Skeletal muscle cell (primary cell): ENCODE data around the gene TFDP2.
"Not testable (repeated sequence)": the region's sequence is repeated elsewhere in the genome, so short reads cannot be mapped to it uniquely, and the experiment has no call there.

Source experiments
- DNase-seq: peaks from one replicate; pipeline ENCODE4 v3.0.0-alpha.2; 2010; ENCODE audit warnings: low read depth
- H3K4me3 ChIP-seq: 2 replicates; pipeline ENCODE4 v1.5.1; 2011; ENCODE audit warnings: low read depth, mild to moderate bottlenecking, control low read depth, low read length, moderate library complexity

Gene TFDP2

DNA sequence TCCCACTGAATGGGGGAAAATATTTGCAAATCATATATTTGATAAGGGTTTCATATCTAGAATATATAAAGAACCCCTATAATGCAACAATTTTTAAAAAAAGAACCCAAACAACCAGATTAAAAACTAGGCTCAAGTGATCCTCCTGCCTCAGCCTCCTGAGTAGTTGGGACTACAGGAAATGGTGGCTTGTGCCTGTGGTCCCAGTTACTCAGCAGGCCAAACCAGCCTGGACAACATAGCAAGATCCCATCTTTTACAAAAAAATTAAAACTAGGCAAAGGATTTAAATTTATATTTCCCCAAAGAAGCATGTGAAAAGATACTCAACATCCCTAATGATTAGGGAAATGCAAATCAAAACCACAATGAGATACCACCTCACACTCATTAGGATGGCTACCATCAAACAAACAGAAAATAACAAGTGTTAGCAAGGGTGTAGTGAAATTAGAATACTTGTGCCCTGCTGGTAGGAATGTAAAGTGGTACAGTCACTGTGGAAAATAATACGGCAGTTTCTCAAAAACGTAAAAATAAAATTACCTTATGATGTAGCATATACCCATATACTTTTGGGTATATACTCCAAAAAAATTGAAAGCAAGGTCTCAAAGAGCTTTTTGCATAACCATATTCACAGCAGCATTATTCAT lies 19.7 kb downstream of the TFDP2 start:
- no peak for DNase-seq
- no peak overlapping the region for H3K4me3 ChIP-seq

DNA sequence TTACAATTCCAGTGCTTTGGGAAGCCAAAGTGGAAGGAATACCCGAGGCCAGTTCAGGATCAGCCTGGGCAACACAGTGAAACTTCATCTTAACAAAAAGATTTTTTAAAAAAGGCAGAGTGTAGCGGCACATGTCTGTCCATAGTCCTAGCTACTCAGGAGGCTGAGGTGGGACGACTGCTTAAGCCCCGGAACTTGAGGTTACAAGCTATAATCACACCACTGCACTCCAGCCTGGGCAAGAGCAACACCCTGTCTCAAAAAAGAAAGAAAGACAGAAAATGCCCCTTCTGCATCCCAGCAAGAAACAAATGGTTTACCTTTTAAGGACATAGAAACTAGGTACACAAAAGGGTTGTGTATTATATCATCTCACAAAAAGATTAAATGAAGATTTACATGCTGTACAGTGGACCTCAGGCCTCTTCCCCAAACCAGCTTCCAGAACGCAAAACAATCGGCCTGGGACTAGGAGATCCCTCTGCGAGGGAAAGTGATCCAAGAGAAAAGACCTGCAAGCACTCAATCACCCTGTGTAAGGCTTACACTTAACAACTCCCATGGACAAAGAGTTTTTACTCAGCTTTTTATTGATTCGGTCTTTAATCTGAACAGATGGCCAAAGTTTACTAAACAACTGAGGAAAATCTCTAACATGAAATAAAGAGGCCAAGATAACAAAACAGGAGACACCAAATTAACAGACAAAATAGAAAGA lies 21.2 kb downstream of the TFDP2 start:
- DNase-seq = no peak
- no peak overlapping the region for H3K4me3 ChIP-seq

DNA sequence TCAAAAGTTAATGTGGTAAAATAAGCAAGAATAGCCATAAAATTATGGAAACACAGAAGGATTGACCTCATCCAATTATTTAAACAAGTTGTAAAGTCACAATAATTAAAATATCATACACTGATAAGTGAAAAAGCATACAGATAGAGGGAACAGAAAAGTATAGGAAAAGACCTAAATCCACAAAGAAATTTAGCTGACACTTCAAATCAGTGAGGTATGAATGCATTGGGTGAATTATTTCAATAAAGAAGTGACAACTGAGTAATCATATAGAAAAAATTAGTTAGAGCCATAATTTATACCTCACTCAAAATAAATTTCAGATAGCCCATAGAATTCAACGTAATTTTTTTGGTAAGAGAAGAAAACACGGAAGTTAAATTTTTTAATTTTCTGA lies 25.1 kb downstream of the TFDP2 start:
- no peak overlapping the region for H3K4me3 ChIP-seq
- DNase-seq = no peak

DNA sequence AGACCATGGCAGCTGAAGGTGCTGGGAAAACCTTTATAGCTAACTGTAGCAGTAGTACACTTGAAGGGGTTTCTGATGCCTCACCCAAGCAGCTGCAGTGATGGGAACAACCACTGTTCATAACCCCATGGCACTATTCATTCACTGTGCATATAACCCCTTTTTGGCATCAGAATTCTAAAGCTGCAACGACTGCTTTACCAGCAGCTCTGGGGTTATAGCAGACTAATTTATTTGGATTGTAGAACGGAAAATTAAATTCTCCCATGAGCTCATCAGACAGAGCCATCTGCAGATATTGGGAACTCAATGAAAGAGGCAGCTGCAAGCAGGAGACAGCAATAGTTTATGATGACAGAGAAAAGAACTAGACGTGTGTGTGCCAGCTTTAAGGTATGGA lies 28.6 kb downstream of the TFDP2 start:
- DNase-seq = no peak

DNA sequence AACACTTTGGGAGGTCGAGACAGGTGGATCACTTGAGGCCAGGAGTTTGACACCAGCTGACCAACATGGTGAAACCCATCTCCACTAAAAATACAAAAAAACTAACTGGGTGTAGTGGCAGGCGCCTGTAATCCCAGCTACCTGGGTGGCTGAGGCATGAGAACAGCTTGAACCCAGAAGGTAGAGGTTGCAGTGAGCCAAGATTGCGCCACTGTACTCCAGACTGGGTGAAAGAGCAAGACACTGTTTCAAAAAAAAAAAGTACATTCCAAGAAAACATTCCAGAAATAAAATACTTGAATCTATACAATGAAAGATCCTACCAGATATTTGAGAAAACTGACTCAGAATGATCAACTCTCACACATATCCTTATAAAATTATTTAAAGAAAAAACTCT lies 30.4 kb downstream of the TFDP2 start:
- no peak overlapping the region for H3K4me3 ChIP-seq
- no peak for DNase-seq

More for the DNA sequence above, 28.6 kb downstream of the TFDP2 start:
- no peak overlapping the region for H3K4me3 ChIP-seq

DNA sequence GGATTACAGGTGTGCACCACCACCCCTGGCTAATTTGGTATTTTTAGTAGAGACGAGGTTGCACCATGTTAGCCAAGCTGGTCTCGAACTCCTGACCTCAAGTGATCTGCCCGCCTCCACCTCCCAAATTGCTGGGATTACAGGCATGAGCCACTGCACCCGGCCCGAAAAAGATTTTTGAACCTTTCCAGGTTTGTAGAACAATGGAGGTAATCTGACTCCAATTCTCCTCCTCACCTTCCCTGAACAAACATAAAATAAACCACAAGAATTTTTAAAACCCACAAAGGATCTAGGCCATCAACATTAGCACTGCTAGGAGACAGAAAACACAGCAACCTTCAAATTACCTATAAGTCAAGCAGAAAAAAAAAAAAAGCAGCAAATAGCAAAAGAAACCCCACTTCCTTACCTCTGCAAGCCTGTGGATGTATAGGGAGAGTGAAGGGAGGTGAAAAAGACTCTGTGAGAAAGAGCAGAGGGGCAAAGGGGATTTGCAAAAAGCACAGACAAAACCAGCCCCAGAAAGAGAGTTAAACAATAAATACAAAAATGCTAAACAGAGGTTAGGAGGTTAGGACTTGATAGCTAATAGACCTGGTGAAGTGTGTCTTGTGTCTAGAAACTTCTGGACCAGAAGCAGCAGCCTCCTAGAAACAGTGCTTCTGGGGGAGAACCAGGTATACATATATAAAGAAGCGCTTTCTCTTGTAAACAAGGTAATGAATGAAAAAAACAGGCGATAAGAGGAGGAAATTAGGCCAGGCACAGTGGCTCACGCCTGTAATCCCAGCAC lies 32.1 kb downstream of the TFDP2 start:
- no peak for DNase-seq
- H3K4me3 ChIP-seq = no peak overlapping the region

DNA sequence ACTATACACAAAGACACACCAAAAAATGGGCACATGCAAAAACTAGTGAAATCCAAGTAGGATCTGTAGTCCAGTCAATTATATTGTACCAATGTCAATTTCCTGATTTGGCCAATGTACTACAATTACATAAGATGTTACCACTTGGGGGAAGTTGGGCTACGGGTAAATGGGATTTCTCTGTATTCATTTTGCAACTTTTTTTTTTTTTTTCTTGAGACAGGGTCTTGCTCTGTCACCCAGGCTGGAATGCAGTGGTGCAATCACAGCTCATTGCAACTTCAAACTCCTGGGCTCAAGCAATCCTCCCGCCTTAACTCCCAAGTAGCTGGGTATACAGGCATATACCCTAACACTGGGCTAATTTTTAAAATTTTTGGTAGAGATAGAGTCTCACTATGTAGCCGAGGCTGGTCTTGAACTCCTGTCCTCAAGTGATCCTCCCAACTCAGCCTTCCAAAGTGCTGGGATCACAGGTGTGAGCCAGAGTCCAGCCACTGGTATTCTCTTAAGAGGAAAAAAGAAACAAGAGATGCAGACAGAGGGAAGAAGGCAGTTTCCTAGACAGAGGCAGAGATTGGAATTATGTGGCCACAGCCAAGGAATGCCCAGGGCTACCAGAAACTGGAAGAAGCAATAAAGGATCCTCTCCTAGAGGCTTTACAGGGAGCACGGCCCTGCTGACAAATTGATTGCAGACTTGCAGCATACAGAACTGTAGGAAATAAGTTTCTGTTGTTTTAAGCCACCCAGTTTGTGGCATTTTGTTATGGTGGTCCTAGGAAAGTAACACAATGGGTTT lies 33.3 kb downstream of the TFDP2 start:
- DNase-seq = no peak
- H3K4me3 ChIP-seq = no peak overlapping the region

DNA sequence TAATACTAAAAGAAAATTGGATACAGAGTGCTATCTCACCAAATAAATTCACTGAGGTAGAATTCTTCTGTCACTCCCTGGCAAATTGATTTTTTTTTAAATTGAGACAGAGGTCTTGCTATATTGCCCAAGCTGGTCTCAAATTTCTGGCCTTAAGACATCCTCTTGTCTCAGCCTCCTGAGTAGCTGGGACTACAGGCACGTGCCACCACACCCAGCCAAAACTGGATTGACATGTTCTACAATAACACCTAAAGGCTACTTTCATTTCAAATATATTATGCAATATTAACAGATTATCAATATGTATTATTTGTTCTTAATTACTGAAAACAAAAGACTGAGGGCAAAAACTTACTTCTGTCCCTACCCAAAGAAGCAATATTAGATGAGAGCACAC lies 36.7 kb downstream of the TFDP2 start:
- H3K4me3 ChIP-seq = no peak overlapping the region
- no peak for DNase-seq

DNA sequence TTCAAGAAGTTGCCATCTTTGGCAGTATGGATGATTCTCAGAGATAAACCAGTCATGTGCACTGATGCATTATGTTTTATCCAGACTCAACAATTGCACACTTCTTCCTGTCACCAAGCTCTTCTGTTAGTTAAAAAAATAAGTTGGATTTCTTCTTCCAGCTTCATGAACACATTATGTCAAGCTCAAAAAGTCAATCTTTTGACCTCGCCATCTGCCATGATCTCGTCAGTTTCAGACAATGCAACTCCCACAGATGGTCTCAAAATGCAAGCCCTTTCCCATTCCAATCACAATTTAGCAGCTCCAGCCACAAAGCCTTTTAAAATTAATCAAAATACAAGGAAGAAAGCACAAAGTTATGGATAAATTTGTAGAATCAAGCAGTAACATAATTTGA lies 42.8 kb downstream of the TFDP2 start:
- DNase-seq = no peak

DNA sequence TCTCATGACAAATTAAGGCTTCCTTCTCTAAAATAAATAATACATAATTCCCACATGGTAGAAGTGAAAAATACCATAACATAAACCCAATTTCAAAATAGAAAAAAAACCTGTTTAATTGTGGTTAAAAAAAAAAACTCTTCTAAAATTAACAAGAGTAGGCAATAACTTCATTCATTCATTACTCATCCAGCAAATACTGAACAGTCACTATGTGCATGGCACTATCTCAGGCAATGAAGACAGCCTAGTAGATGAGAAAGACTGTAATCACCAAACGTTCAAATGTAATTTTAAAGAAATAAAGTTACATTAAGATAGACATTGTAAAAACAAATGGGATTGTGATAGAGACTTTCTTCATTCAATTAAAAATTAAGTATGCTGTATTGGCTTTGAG lies 43.4 kb downstream of the TFDP2 start:
- H3K4me3 ChIP-seq = no peak overlapping the region

More for the DNA sequence above, 42.8 kb downstream of the TFDP2 start:
- no peak overlapping the region for H3K4me3 ChIP-seq

DNA sequence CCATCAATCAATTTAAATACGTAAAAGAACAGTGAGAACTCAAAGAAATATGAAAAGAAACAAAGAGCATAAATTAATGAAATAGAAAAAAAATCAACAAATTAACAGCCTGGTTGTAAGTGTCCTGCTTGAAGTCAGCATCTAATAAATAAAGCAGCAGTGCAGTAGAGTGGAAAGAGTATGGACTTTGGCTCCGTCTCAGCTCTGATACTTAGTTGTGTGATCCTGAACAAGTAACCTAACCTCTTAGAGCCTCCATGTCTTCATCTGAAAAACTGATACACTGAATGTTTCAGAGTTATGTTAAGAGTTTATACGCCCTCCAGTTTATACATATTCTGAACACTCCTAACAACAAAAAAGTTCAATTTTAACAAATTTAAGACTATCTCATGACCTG lies 44.6 kb downstream of the TFDP2 start:
- DNase-seq = no peak
- no peak overlapping the region for H3K4me3 ChIP-seq

More for the DNA sequence above, 43.4 kb downstream of the TFDP2 start:
- no peak for DNase-seq

DNA sequence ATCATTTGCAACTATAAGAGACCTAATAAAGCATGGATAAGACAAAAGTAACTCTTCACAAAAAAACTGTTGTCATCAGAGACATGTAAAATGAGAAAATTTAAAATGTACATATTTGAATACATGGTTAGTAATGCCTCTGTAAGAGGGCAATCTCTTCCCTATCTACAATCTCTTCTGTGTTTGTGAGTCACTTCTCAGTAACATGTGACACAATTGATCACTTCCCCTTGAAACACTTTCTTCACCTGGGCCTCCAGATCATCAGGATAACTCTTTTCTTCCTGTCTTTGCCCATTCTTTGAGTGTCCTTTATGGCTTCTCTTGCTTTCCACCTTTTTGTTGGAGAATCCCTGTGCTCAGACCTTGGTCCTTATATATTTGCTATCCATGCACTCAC lies 50.4 kb downstream of the TFDP2 start:
- DNase-seq = no peak
- no peak overlapping the region for H3K4me3 ChIP-seq

DNA sequence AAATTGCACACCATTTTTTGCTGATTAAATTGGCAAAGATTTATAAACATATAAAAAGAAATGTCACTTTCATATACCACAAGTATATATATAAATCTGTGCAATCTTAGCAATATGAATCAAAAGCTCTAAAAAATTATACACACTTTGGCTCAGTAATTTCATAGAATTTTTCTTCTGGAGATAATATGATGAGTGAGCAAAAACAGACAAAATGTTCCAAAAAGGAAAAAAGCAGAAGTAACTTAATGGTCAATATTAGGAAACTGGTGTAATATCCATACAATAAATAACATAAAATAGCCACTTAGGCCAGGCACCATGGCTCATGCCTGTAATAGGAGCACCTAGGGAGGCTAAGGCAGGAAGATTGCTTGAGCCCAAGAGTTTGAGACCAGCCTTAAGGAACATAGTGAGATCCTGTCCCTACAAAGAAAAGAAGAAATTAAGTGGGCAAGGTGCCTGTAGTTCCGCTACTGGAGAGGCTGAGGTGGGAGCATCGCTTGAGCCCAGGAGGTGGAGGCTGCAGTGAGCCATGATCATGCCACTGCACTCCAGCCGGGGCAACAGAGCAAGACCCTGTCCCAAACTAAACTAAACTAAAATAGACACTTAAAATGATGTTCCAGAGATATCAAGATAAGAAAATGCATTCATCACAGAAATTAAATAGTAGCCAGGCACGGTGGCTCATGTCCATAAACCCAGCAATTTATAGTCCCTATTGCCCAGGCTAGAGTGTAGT lies 52.1 kb downstream of the TFDP2 start:
- no peak overlapping the region for H3K4me3 ChIP-seq
- DNase-seq = no peak

DNA sequence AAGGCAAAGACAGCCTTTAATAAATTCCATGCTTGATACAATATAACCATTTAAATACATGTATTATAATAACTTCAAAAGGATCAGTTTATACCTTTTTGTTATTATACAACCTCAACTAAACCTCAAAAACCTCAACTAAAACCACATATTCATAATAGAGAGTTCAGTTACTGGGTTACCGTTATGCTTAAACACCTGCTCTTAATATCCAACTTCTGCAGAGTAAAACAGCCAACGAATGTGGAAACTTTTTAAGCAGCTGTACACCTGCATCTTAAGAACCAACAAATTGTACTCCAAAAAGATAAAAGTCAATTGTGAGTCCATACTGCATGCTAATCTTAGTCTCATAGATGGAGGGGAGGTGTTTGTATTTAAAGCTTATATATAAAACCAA lies 53.5 kb downstream of the TFDP2 start:
- no peak for DNase-seq
- H3K4me3 ChIP-seq = no peak overlapping the region

DNA sequence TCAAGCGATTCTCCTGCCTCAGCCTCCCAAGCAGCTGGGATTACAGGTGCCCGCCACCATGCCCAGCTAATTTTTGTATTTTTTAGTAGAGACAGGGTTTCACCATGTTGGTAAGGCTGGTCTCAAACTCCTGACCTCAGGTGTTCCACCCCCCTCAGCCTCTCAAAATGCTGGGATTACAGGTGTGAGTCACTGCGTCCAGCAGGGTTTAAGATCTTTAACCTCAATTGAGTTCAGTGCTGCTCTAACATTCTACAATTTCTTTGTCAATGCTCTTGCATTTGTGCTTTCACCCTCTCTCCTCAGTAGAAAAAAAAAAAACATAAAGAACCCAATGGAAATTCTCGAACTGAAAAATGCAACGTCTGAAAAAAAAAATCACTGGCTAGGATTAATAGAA lies 60.4 kb downstream of the TFDP2 start:
- H3K4me3 ChIP-seq, DNase-seq: not testable (repeated sequence)

DNA sequence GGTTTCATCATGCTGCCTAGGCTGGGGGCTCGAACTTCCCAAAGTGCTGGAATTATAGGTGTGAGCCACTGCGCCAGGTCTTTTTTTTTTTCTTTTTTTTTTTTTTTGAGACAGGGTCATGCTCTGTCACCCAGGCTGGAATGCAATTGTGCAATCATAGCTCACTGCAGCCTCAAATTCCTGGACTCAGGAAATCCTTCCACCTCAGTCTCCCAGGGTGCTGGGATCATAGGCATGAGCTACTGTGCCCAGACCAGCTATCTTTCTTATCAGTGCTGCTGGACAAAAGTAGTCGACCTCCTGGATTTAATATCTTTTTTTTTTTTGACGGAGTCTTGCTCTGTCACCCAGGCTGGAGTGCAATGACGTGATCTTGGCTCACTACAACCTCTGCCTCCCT lies 60.8 kb downstream of the TFDP2 start:
- no peak overlapping the region for H3K4me3 ChIP-seq
- DNase-seq = no peak

DNA sequence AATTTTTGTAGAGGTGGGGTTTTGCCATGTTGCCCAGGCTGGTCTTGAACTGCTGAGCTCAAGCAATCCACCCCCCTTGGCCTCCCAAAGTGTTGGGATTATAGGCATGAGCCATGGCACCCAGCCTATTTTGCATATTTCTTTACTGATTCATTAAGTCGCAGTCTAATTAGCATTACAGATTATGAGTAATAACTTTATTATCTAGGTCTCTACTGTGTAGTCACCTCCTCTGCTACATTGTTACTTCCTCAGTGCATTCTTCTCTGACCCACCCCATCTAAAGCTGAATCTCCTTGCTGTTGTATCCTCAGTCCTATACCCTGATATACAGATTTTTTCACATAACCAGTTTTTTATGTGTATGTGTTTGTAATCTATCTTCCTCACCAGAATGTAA lies 61.7 kb downstream of the TFDP2 start:
- DNase-seq = peak; percentile 7
- no peak overlapping the region for H3K4me3 ChIP-seq

DNA sequence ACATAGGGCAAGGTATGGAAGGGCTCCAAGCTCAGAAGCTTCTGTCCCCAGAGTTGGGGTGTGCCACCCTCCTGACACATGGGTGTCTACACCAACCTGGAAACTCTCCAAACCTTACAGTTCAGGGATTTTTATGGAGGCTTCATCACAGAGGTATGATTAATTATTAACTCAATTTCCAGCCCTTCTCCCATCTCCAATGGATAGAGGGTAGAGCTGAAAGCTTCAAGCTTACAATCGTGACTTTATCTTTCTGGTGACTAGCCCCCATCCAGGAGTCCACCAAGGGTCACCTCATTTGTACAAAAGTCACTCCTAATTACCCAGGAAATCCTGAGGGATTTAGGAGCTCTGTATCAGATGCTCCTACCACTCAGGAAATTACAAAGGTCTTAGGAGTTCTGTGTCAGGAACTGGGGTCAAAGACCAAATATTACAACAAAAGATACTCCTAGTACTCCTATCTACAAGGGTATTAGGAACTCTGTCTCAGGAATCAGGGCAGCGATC lies 62.7 kb downstream of the TFDP2 start:
- no peak overlapping the region for H3K4me3 ChIP-seq
- DNase-seq = no peak

DNA sequence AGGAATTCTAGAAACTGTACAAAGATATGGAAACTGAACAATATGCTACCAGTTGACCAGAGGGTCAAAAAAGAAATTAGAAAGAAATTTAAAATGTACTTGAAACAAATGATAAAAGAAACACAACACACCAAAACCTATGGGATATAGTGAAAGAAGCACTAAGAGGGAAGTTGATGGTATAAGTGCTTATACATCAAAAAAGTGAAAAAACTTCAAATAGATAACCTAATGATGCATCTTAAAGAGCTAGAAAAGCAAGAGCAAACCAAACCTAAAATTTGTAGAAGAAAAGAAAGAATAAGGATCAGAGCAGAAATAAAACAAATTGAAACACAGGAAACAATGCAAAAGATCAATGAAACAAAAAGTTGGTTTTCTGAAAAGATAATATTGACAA lies 68.2 kb downstream of the TFDP2 start:
- H3K4me3 ChIP-seq = no peak overlapping the region
- no peak for DNase-seq
